ENCODE results near the gene GMPR.
"Not testable (repeated sequence)": the region's sequence is repeated elsewhere in the genome, so short reads cannot be mapped to it uniquely, and the experiment has no call there.

DNA sequence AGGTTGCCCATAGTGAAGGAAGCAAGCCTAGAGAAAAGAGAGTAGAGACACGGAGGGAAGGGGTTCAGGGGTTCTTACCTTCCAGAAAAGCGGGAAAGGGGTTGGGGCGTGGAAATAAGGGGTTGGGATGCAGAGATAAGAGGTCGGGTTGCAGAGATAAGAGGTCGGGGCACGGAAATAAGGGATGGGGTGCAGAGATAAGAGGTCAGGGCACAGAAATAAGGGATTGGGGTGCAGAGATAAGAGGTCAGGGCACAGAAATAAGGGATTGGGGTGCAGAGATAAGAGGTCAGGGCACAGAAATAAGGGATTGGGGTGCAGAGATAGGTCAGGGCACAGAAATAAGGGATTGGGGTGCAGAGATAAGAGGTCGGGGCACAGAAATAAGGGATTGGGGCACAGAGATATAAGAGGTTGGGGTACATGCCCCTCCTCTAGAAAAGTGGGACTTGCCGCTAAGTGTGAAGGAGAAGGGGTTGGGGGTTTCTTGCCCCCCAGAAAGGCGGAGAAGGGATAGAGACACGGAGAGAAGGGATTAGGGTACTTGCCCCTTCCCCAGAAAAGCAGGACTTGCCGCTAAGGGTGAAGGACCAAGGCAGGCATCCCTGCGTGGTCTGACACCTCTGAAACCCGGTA is 25.2 kb downstream of the GMPR start:
- TF ChIP-seq, protein P1, sequence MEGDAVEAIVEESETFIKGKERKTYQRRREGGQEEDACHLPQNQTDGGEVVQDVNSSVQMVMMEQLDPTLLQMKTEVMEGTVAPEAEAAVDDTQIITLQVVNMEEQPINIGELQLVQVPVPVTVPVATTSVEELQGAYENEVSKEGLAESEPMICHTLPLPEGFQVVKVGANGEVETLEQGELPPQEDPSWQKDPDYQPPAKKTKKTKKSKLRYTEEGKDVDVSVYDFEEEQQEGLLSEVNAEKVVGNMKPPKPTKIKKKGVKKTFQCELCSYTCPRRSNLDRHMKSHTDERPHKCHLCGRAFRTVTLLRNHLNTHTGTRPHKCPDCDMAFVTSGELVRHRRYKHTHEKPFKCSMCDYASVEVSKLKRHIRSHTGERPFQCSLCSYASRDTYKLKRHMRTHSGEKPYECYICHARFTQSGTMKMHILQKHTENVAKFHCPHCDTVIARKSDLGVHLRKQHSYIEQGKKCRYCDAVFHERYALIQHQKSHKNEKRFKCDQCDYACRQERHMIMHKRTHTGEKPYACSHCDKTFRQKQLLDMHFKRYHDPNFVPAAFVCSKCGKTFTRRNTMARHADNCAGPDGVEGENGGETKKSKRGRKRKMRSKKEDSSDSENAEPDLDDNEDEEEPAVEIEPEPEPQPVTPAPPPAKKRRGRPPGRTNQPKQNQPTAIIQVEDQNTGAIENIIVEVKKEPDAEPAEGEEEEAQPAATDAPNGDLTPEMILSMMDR (conservative IDR thresholded peaks at IDR 0.05), result not testable (repeated sequence)
- not testable (repeated sequence) for TF ChIP-seq EZH2 (IDR thresholded peaks at IDR 0.05; ENCODE audit: low read depth)

All from PC-9 (cell line).